Natural killer cell (primary cell): ENCODE results near the gene INS. TPM values are rescaled to one million over a fixed set of nuclear protein-coding genes. Genes with fewer than 3 reads are reported as not detected.

Experiments used
- ATAC-seq, 3 donors: fragments of 150-1000 bp in 2 of 3; fragments of 200-7000 bp in 1 of 3; cut with Tn5 transposase; 1 replicate in 1 of 3; 2 replicates in 2 of 3; pipeline ENCODE4 v1.10.0; 2021; ENCODE audit warnings: mild to moderate bottlenecking in 2 of 3, moderate library complexity in 2 of 3
- DNase-seq, 2 donors: peaks; one replicate each; pipeline versions ENCODE4 v3.0.0 to v3.0.0-alpha.2; 2013 to 2021; ENCODE audit warnings: mixed read lengths in 1 of 2
- H3K27ac ChIP-seq: one replicate; pipeline ENCODE4 v1.5.1; 2013; ENCODE audit warnings: mild to moderate bottlenecking, low read length
- H3K27me3 ChIP-seq: one replicate; pipeline ENCODE4 v1.6.1; 2013; ENCODE audit warnings: low read length; ENCODE audit not compliant: control insufficient read depth, insufficient read depth
- H3K36me3 ChIP-seq: one replicate; pipeline ENCODE4 v1.6.1; 2013; ENCODE audit warnings: low read length; ENCODE audit not compliant: control insufficient read depth, insufficient read depth
- H3K4me1 ChIP-seq: one replicate; pipeline ENCODE4 v1.6.1; 2013; ENCODE audit warnings: low read length; ENCODE audit not compliant: control insufficient read depth, insufficient read depth
- H3K4me3 ChIP-seq: one replicate; pipeline ENCODE4 v1.5.1; 2013; ENCODE audit warnings: low read length
- H3K9me3 ChIP-seq: one replicate; pipeline ENCODE4 v1.6.1; 2013; ENCODE audit warnings: low read length; ENCODE audit not compliant: control insufficient read depth, insufficient read depth
- H3K27ac Mint-ChIP-seq, 2 donors: one replicate each; pipeline ENCODE4 v1.8.0; 2022; ENCODE audit warnings: mild to moderate bottlenecking in 2 of 2, mixed read lengths in 2 of 2, moderate library complexity in 1 of 2
- H3K27me3 Mint-ChIP-seq, 2 donors: one replicate each; pipeline ENCODE4 v1.8.0; 2022; ENCODE audit warnings: low read depth in 2 of 2, mixed read lengths in 2 of 2
- H3K36me3 Mint-ChIP-seq: one replicate; pipeline ENCODE4 v1.8.0; 2022; ENCODE audit warnings: mixed read lengths
- H3K4me1 Mint-ChIP-seq, 2 donors: one replicate each; pipeline ENCODE4 v1.8.0; 2022; ENCODE audit warnings: mixed read lengths in 2 of 2
- H3K4me3 Mint-ChIP-seq: one replicate; pipeline ENCODE4 v1.8.0; 2022; ENCODE audit warnings: mild to moderate bottlenecking, moderate library complexity, mixed read lengths
- H3K9me3 Mint-ChIP-seq, 2 donors: one replicate each; pipeline ENCODE4 v1.8.0; 2022; ENCODE audit warnings: mixed read lengths in 2 of 2
- CTCF ChIP-seq: fragments of 200-600 bp; IDR thresholded peaks from one replicate; pipeline ENCODE4 v1.8.0; 2022; ENCODE audit warnings: antibody characterized with exemption
- WGBS: methylation state at CpG from one replicate; pipeline ENCODE4 v1.1.7; 2013; ENCODE audit warnings: missing lambda C conversion rate; ENCODE audit not compliant: insufficient coverage; 5-methylcytosine and 5-hydroxymethylcytosine counted together
- intact Hi-C: fragments of 100-400 bp; cut with micrococcal nuclease; formaldehyde crosslinking; loops from one replicate; pipeline ENCODE4 v1.14.2; 2022
- total RNA-seq, 4 donors: library from RNA; stranded (reverse); fragments of 120-200 nt in 1 of 4; gene quantifications; one replicate each; pipeline versions ENCODE4 v1.2.3 to v1.2.4, GENCODE V29; 2013 to 2022

Gene INS
- total RNA-seq, 3 donors from 2014 or later (not counting 1 experiment from before 2014, with no cell fraction given), result not detected

- Histone ChIP-seq H3K27ac (no peak overlapping the region), H3K27me3 (no peaks in the 10 kb centered on the region), H3K36me3 (no peaks in the 10 kb centered on the region), H3K9me3 (no peaks in the 10 kb centered on the region), H3K4me3 (no peak overlapping the region), H3K4me1 (peaks cover 7% of the 10 kb centered on the region)
- no peak overlapping the region for H3K27ac Mint-ChIP-seq
- H3K27me3 Mint-ChIP-seq, result peaks cover 9% of the 10 kb centered on the region in 2 donors
- intact Hi-C loops, result no loop called here
- DNase-seq, result no peak
- no peak overlapping the region for H3K4me3 Mint-ChIP-seq
- ATAC-seq, result no peak
- H3K4me1 Mint-ChIP-seq, result no peaks in the 10 kb centered on the region
- H3K9me3 Mint-ChIP-seq, result no peaks in the 10 kb centered on the region
- WGBS, result 94% methylated on average over 18 of the region's 18 CpGs
- H3K36me3 Mint-ChIP-seq, result no peaks in the 10 kb centered on the region
- TF ChIP-seq CTCF, result no peak
Observed at GRCh38 chr11:2182075-2182474, 21.1 kb upstream of the INS start.

GRCh38 chr11:2180789-2181370 is 19.9 kb upstream of the INS start:
- no peaks in the 10 kb centered on the region for H3K4me1 Mint-ChIP-seq
- intact Hi-C loops, result no loop called here
- Histone ChIP-seq H3K36me3 (no peaks in the 10 kb centered on the region), H3K4me3 (no peak overlapping the region), H3K9me3 (no peaks in the 10 kb centered on the region), H3K27ac (no peak overlapping the region), H3K4me1 (no peaks in the 10 kb centered on the region), H3K27me3 (no peaks in the 10 kb centered on the region)
- no peak overlapping the region for H3K27ac Mint-ChIP-seq
- peaks cover 9% of the 10 kb centered on the region in 2 donors for H3K27me3 Mint-ChIP-seq
- no peaks in the 10 kb centered on the region for H3K36me3 Mint-ChIP-seq
- no peaks in the 10 kb centered on the region for H3K9me3 Mint-ChIP-seq
- ATAC-seq, result no peak
- 85% methylated on average over 10 of the region's 11 CpGs for WGBS
- DNase-seq, result no peak
- H3K4me3 Mint-ChIP-seq, result no peak overlapping the region
- no peak for TF ChIP-seq CTCF

GRCh38 chr11:2180347-2180746 is 19.3 kb upstream of the INS start:
- Mint-ChIP-seq H3K36me3 (no peaks in the 10 kb centered on the region), H3K9me3 (no peaks in the 10 kb centered on the region), H3K27me3 (peaks cover 9% of the 10 kb centered on the region in 2 donors), H3K4me3 (no peak overlapping the region), H3K27ac (no peak overlapping the region), H3K4me1 (no peaks in the 10 kb centered on the region)
- Histone ChIP-seq H3K4me1 (no peaks in the 10 kb centered on the region), H3K27me3 (no peaks in the 10 kb centered on the region), H3K4me3 (no peak overlapping the region), H3K9me3 (no peaks in the 10 kb centered on the region), H3K36me3 (no peaks in the 10 kb centered on the region), H3K27ac (no peak overlapping the region)
- intact Hi-C loops, result no loop called here
- TF ChIP-seq CTCF, result no peak
- ATAC-seq, result no peak
- no peak for DNase-seq
- 90% methylated on average over 15 of the region's 15 CpGs for WGBS

- 82% methylated on average over 10 of the region's 10 CpGs for WGBS
- Mint-ChIP-seq H3K4me3 (no peak overlapping the region), H3K4me1 (no peaks in the 10 kb centered on the region)
Observed at GRCh38 chr11:2179516-2179915, 18.5 kb upstream of the INS start.

More at GRCh38 chr11:2179516-2179915, 18.5 kb upstream of the INS start:
- Histone ChIP-seq H3K4me1 (no peaks in the 10 kb centered on the region), H3K9me3 (no peaks in the 10 kb centered on the region), H3K27me3 (no peaks in the 10 kb centered on the region), H3K4me3 (no peak overlapping the region), H3K27ac (no peak overlapping the region), H3K36me3 (no peaks in the 10 kb centered on the region)
- Mint-ChIP-seq H3K9me3 (no peaks in the 10 kb centered on the region), H3K27ac (no peak overlapping the region), H3K36me3 (no peaks in the 10 kb centered on the region), H3K27me3 (peaks cover 1 to 2% of the 10 kb centered on the region in 2 donors)
- DNase-seq, result no peak
- ATAC-seq, result no peak
- no peak for TF ChIP-seq CTCF
- intact Hi-C loops, result no loop called here
